GM12801 (cell line): ENCODE results near the gene THAP7.

Experiments
- TF ChIP-seq, protein P1 (sequence below): IDR thresholded peaks from one replicate; pipeline ENCODE4 v1.5.1; 2011; ENCODE audit warnings: control low read depth; ENCODE audit not compliant: insufficient read length; ENCODE audit errors: extremely low read depth

Gene THAP7

GRCh38 chr22:20977516-20978170, 24.3 kb downstream of the THAP7 start:
- TF ChIP-seq, protein P1, sequence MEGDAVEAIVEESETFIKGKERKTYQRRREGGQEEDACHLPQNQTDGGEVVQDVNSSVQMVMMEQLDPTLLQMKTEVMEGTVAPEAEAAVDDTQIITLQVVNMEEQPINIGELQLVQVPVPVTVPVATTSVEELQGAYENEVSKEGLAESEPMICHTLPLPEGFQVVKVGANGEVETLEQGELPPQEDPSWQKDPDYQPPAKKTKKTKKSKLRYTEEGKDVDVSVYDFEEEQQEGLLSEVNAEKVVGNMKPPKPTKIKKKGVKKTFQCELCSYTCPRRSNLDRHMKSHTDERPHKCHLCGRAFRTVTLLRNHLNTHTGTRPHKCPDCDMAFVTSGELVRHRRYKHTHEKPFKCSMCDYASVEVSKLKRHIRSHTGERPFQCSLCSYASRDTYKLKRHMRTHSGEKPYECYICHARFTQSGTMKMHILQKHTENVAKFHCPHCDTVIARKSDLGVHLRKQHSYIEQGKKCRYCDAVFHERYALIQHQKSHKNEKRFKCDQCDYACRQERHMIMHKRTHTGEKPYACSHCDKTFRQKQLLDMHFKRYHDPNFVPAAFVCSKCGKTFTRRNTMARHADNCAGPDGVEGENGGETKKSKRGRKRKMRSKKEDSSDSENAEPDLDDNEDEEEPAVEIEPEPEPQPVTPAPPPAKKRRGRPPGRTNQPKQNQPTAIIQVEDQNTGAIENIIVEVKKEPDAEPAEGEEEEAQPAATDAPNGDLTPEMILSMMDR: no peak

DNA sequence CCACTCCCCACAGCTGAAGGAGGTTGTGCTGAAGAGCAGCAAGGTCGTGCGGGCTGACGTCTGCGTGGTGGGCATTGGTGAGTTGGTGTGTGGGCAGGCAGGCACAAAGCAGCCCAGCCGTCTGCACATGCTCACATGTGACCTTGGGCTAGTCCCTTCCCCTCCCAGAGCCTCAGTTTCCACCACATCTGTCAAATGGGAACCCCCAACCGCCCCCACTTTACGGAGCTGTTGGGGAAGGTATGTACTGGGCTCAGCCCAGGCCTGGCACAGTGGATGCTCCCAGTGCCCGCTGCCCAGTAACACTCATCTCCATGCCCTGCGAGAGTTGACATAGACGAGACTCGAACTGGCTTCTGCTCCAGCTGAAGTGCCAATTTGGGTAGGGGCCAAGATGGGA, 24.9 kb downstream of the THAP7 start:
- TF ChIP-seq, protein P1: no peak

- TF ChIP-seq, protein P1: no peak
These were observed 25.5 kb downstream of the THAP7 start for GRCh38 chr22:20976291-20976877.

GRCh38 chr22:20975541-20976290, 26.2 kb downstream of the THAP7 start:
- TF ChIP-seq, protein P1: no peak

GRCh38 chr22:20974336-20974955, 27.5 kb downstream of the THAP7 start:
- TF ChIP-seq, protein P1: no peak

DNA sequence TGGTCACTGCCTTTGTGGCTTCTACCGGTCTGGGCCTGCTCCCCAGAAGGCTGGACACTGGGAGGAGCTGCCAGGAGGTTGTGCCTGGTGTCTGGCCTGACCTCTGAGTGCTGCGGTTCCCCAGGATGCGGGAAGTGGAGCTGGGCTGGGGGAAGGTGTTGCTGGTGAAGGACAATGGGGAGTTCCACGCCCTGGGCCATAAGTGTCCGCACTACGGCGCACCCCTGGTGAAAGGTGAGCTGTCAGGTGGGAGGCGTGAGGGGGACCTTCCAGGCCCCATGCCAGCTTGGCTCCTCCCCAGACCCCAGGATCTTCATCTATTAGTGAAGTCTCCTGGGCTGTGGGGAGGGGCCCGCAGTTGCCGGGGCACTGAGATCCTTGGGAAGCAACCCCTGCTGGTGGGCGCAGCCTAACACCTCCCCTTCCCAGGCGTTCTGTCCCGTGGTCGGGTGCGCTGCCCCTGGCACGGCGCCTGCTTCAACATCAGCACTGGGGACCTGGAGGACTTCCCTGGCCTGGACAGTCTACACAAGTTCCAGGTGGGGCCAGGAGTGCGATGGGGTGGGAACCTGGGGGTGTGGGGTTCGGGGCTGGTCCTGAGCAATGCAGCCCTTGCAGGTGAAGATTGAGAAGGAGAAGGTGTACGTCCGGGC, 28.2 kb downstream of the THAP7 start:
- TF ChIP-seq, protein P1: no peak
